AG04450 (cell line): ENCODE results near the gene ZNF516. TPM values are rescaled to one million over a fixed set of nuclear protein-coding genes. Genes with fewer than 3 reads are reported as not detected.

Source experiments
- CTCF ChIA-PET: fragments of 300-600, 350-600 bp; formaldehyde crosslinking; extraction: SDS; loops from one replicate; lab custom pipeline; 2022; ENCODE audit warnings: antibody characterized with exemption, inconsistent platforms; lab: Charles Lee
- POLR2A ChIA-PET: fragments of 350-600 bp; formaldehyde crosslinking; extraction: SDS; loops from one replicate; lab custom pipeline; 2021; ENCODE audit warnings: antibody characterized with exemption, inconsistent platforms; lab: Yijun Ruan, JAX
- DNase-seq: peaks from one replicate; pipeline ENCODE4 v3.0.0-alpha.2; 2011; ENCODE audit warnings: low read depth, low spot score
- H3K27ac ChIP-seq: one replicate; pipeline ENCODE4 v1.5.1; 2012; ENCODE audit warnings: low read depth, low read length, control low read depth
- H3K27me3 ChIP-seq: one replicate; pipeline ENCODE4 v1.6.0; 2012; ENCODE audit warnings: low read length; ENCODE audit not compliant: control insufficient read depth, insufficient read depth
- H3K4me3 ChIP-seq: 2 replicates; pipeline ENCODE4 v1.5.1; 2011; ENCODE audit warnings: mild to moderate bottlenecking, low read depth, low read length, control low read depth
- H3K9me3 ChIP-seq: 2 replicates; pipeline ENCODE4 v1.5.1; 2012; ENCODE audit warnings: low read length; ENCODE audit not compliant: control insufficient read depth, insufficient read depth
- CTCF ChIP-seq: IDR thresholded peaks from 2 replicates; pipeline ENCODE4 v1.5.1; 2011; ENCODE audit warnings: low read depth, low read length, control low read depth, inconsistent platforms
- polyA plus RNA-seq: library from polyadenylated mRNA; depleted of rRNA; stranded (reverse); fragments of >200 nt; gene quantifications from 2 replicates; pipeline ENCODE4 v1.2.3, GENCODE V29; 2011

The ZNF516 gene
- polyA plus RNA-seq, 1 experiment = 15.5 TPM

- no peak overlapping the region for H3K27ac ChIP-seq
- POLR2A ChIA-PET = no interaction called here
- peaks cover 3% of the 10 kb centered on the region; the same call in 1 of the 2 replicates for H3K9me3 ChIP-seq
- TF ChIP-seq CTCF = no peak
- CTCF ChIA-PET = no interaction called here
- H3K27me3 ChIP-seq = no peaks in the 10 kb centered on the region
- DNase-seq = no peak
- H3K4me3 ChIP-seq = no peak overlapping the region
Measured at GRCh38 chr18:76361219-76361618, 133.8 kb downstream of the ZNF516 start.

- Histone ChIP-seq H3K27ac (no peak overlapping the region), H3K9me3 (peaks cover 3% of the 10 kb centered on the region; the same call in 1 of the 2 replicates), H3K27me3 (no peaks in the 10 kb centered on the region), H3K4me3 (no peak overlapping the region)
- ChIA-PET POLR2A (no interaction called here), CTCF (no interaction called here)
- no peak for TF ChIP-seq CTCF
- no peak for DNase-seq
Measured at GRCh38 chr18:76359909-76360308, 135.1 kb downstream of the ZNF516 start.

- CTCF ChIA-PET = no interaction called here
- H3K9me3 ChIP-seq = peaks cover 3% of the 10 kb centered on the region
- POLR2A ChIA-PET = no interaction called here
- H3K27ac ChIP-seq = no peak overlapping the region
- no peak for TF ChIP-seq CTCF
- H3K27me3 ChIP-seq = no peaks in the 10 kb centered on the region
- DNase-seq = no peak
- no peak overlapping the region for H3K4me3 ChIP-seq
Measured at GRCh38 chr18:76358774-76359173, 136.3 kb downstream of the ZNF516 start.

GRCh38 chr18:76357585-76358260 is 137.3 kb downstream of the ZNF516 start:
- ChIA-PET CTCF (no interaction called here), POLR2A (no interaction called here)
- H3K27ac ChIP-seq = no peak overlapping the region
- H3K27me3 ChIP-seq = no peaks in the 10 kb centered on the region
- TF ChIP-seq CTCF = no peak
- peaks cover 9% of the 10 kb centered on the region for H3K9me3 ChIP-seq
- no peak for DNase-seq
- H3K4me3 ChIP-seq = no peak overlapping the region

- DNase-seq = no peak
- Histone ChIP-seq H3K27ac (no peak overlapping the region), H3K4me3 (no peak overlapping the region), H3K9me3 (peaks cover 9% of the 10 kb centered on the region), H3K27me3 (no peaks in the 10 kb centered on the region)
- TF ChIP-seq CTCF = no peak
- CTCF ChIA-PET = no interaction called here
- POLR2A ChIA-PET = no interaction called here
Measured at GRCh38 chr18:76357174-76357573, 137.9 kb downstream of the ZNF516 start.
